B cell (primary cell): ENCODE measurements around the gene MLH1. TPM values are rescaled to one million over a fixed set of nuclear protein-coding genes. Genes with fewer than 3 reads are reported as not detected.
A peak's percentile ranks its signal among the peaks of the same experiment; 100 is the strongest.
"Not testable (repeated sequence)": the region's sequence is repeated elsewhere in the genome, so short reads cannot be mapped to it uniquely, and the experiment has no call there.

ENCODE experiments used
- ATAC-seq: fragments of 200-7000 bp; cut with Tn5 transposase; one replicate; pipeline ENCODE4 v1.10.0; 2021; ENCODE audit warnings: low read depth, mild to moderate bottlenecking, moderate number of reproducible peaks, moderate library complexity
- CTCF ChIA-PET: fragments of 350-600 bp; sonication (Branson Sonifier 250); formaldehyde crosslinking; loops from one replicate; lab custom pipeline; 2021; ENCODE audit warnings: antibody characterized with exemption, inconsistent platforms; lab: Charles Lee
- POLR2A ChIA-PET: fragments of 350-600 bp; sonication (Branson Sonifier 250); formaldehyde crosslinking; loops from one replicate; lab custom pipeline; 2021; ENCODE audit warnings: antibody characterized with exemption; lab: Charles Lee
- DNase-seq: peaks from one replicate; pipeline ENCODE4 v3.0.0; 2013
- H2AFZ ChIP-seq: 2 replicates; pipeline ENCODE4 v1.6.1; 2012; ENCODE audit warnings: mild to moderate bottlenecking, low read depth, low read length; ENCODE audit not compliant: insufficient read depth, poor library complexity, severe bottlenecking
- H3K27ac ChIP-seq, 2 donors: 1 replicate in 1 of 2; 2 replicates in 1 of 2; pipeline ENCODE4 v1.5.1; 2012 to 2013; ENCODE audit warnings: low read length in 2 of 2, mild to moderate bottlenecking in 2 of 2, moderate library complexity in 1 of 2
- H3K27me3 ChIP-seq, 4 experiments: fragments of 200-600 bp in 1 of 4; sonication (generic) in 1 of 4; replicated peaks in 1 of 4; 1 replicate in 2 of 4; 2 replicates in 2 of 4; pipeline versions ENCODE4 v1.6.1 to v1.7.0; 2013 to 2016; ENCODE audit warnings: low read length in 3 of 4, mild to moderate bottlenecking in 2 of 4, mixed read lengths in 1 of 4, moderate library complexity in 1 of 4; ENCODE audit not compliant: insufficient read depth in 4 of 4, control insufficient read depth in 3 of 4; ENCODE audit errors: control extremely low read depth in 1 of 4
- H3K36me3 ChIP-seq, 2 experiments: replicated peaks in 1 of 2; 1 replicate in 1 of 2; 2 replicates in 1 of 2; pipeline versions ENCODE4 v1.6.1 to v1.7.1; 2013; ENCODE audit warnings: low read length in 1 of 2; ENCODE audit not compliant: insufficient read depth in 2 of 2, control insufficient read depth in 1 of 2; ENCODE audit errors: control extremely low read depth in 1 of 2, extremely low read depth in 1 of 2
- H3K4me1 ChIP-seq, 2 donors: fragments of 200-600 bp in 1 of 2; sonication (generic) in 1 of 2; 1 replicate in 1 of 2; 2 replicates in 1 of 2; pipeline versions ENCODE4 v1.5.1 to v1.6.1; 2013 to 2017; ENCODE audit warnings: low read length in 2 of 2; ENCODE audit not compliant: control insufficient read depth in 2 of 2, insufficient read depth in 2 of 2
- H3K4me2 ChIP-seq: replicated peaks from 2 replicates; pipeline ENCODE3; 2012; ENCODE audit warnings: mild to moderate bottlenecking, low read depth, low read length; ENCODE audit not compliant: poor library complexity, severe bottlenecking
- H3K4me3 ChIP-seq, 5 experiments: fragments of 200-600 bp in 1 of 5; sonication (generic) in 1 of 5; 1 replicate in 3 of 5; 2 replicates in 2 of 5; pipeline versions ENCODE4 v1.5.1 to v1.7.0; 2011 to 2016; ENCODE audit warnings: low read length in 4 of 5, mild to moderate bottlenecking in 4 of 5, low read depth in 2 of 5, control low read depth in 1 of 5, moderate library complexity in 1 of 5; ENCODE audit not compliant: insufficient read depth in 1 of 5; ENCODE audit errors: control extremely low read depth in 1 of 5, extremely low read depth in 1 of 5
- H3K79me2 ChIP-seq: fragments of 200-600 bp; sonication (generic); one replicate; pipeline ENCODE4 v1.6.0; 2016; ENCODE audit warnings: low read length; ENCODE audit not compliant: control insufficient read depth, insufficient read depth
- H3K9ac ChIP-seq: fragments of 200-600 bp; sonication (generic); 2 replicates; pipeline ENCODE4 v1.6.1; 2017; ENCODE audit warnings: mild to moderate bottlenecking, low read length, moderate library complexity
- H3K9me3 ChIP-seq, 3 donors: one replicate each; pipeline versions ENCODE4 v1.6.1 to v1.7.1; 2013; ENCODE audit warnings: low read length in 2 of 3; ENCODE audit not compliant: control insufficient read depth in 2 of 3, insufficient read depth in 1 of 3; ENCODE audit errors: control extremely low read depth in 1 of 3
- H4K20me1 ChIP-seq: 2 replicates; pipeline ENCODE4 v1.6.0; 2012; ENCODE audit warnings: mild to moderate bottlenecking, low read length; ENCODE audit not compliant: insufficient read depth, control insufficient read depth, poor library complexity, severe bottlenecking
- H3K27ac Mint-ChIP-seq: one replicate; pipeline ENCODE4 v1.8.0; 2021; ENCODE audit warnings: mixed read lengths
- H3K27me3 Mint-ChIP-seq: one replicate; pipeline ENCODE4 v1.8.0; 2021; ENCODE audit warnings: mixed read lengths
- H3K4me1 Mint-ChIP-seq: one replicate; pipeline ENCODE4 v1.8.0; 2021; ENCODE audit warnings: mixed read lengths
- H3K4me3 Mint-ChIP-seq: one replicate; pipeline ENCODE4 v1.8.0; 2021; ENCODE audit warnings: mixed read lengths
- H3K9me3 Mint-ChIP-seq: one replicate; pipeline ENCODE4 v1.8.0; 2022; ENCODE audit warnings: mixed read lengths; ENCODE audit not compliant: insufficient read depth
- EZH2 ChIP-seq: IDR thresholded peaks from 2 replicates; pipeline ENCODE4 v1.6.1; 2012; ENCODE audit warnings: borderline replicate concordance, low read depth, mild to moderate bottlenecking, moderate library complexity, low read length; ENCODE audit not compliant: insufficient read depth, poor library complexity, severe bottlenecking
- WGBS: methylation state at CpG from one replicate; pipeline ENCODE4 v1.1.5; 2013; ENCODE audit warnings: missing lambda C conversion rate; ENCODE audit not compliant: insufficient coverage; 5-methylcytosine and 5-hydroxymethylcytosine counted together
- intact Hi-C: fragments of 100-400 bp; cut with micrococcal nuclease; formaldehyde crosslinking; loops from one replicate; pipeline ENCODE4 v1.10.0; 2022
- polyA plus RNA-seq: library from polyadenylated mRNA; depleted of rRNA; stranded (reverse); fragments of >200 nt; gene quantifications from 2 replicates; pipeline ENCODE4 v1.2.3, GENCODE V29; 2012
- total RNA-seq, 2 donors: library from RNA; stranded (reverse); fragments of 120-200 nt in 1 of 2; gene quantifications; 1 replicate in 1 of 2; 2 replicates in 1 of 2; pipeline versions ENCODE4 v1.2.3 to v1.2.4, GENCODE V29; 2013 to 2022
- TF ChIP-seq, protein P1 (sequence below): fragments of 200-600 bp; IDR thresholded peaks from one replicate; pipeline ENCODE4 v1.8.0; 2022; ENCODE audit warnings: antibody characterized with exemption, mild to moderate bottlenecking

The MLH1 gene
- total and polyA plus RNA-seq, 2 donors (not counting 1 experiment from before 2014, with no cell fraction given) = 22.4 to 38.5 TPM

DNA sequence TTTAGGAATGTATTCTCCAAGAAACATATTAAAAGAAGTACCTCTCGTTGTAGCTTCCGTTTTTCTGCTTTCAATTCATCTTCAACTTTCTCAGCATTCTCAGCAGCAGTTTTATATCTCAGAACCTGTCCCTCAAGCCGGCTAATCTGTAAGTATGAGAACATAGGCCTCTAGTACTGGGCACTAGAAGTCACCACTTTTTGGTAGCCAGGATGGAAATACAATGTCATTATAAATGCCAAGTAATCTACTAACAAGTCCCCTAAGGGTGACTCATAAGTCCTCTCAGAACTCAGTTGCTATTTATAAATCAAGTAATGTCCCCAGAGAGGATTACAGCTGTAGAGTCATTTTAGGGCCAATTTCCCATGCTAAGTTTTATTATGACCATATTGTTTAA, 61.1 kb downstream of the MLH1 start:
- Histone ChIP-seq H3K36me3 (peaks cover 6 to 58% of the 10 kb centered on the region in 2 experiments), H3K9me3 (no peaks in the 10 kb centered on the region), H3K4me3 (no peak overlapping the region), H3K27me3 (no peaks in the 10 kb centered on the region), H2AFZ (no peak overlapping the region), H3K79me2 (no peaks in the 10 kb centered on the region), H3K27ac (peak overlapping the region in 1 of 2 donors; percentile 47), H3K4me1 (no peaks in the 10 kb centered on the region), H3K9ac (no peak overlapping the region), H3K4me2 (no peak overlapping the region), H4K20me1 (no peaks in the 10 kb centered on the region)
- no peaks in the 10 kb centered on the region for H3K27me3 Mint-ChIP-seq
- peaks cover 12% of the 10 kb centered on the region for H3K4me1 Mint-ChIP-seq
- intact Hi-C loops = no loop called here
- CTCF ChIA-PET = no interaction called here
- peak overlapping the region; percentile 21 for H3K4me3 Mint-ChIP-seq
- 100% methylated on average over 1 of the region's 3 CpGs for WGBS
- peak overlapping the region; percentile 64 for H3K27ac Mint-ChIP-seq
- TF ChIP-seq, protein P1, sequence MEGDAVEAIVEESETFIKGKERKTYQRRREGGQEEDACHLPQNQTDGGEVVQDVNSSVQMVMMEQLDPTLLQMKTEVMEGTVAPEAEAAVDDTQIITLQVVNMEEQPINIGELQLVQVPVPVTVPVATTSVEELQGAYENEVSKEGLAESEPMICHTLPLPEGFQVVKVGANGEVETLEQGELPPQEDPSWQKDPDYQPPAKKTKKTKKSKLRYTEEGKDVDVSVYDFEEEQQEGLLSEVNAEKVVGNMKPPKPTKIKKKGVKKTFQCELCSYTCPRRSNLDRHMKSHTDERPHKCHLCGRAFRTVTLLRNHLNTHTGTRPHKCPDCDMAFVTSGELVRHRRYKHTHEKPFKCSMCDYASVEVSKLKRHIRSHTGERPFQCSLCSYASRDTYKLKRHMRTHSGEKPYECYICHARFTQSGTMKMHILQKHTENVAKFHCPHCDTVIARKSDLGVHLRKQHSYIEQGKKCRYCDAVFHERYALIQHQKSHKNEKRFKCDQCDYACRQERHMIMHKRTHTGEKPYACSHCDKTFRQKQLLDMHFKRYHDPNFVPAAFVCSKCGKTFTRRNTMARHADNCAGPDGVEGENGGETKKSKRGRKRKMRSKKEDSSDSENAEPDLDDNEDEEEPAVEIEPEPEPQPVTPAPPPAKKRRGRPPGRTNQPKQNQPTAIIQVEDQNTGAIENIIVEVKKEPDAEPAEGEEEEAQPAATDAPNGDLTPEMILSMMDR = no peak
- no peak for TF ChIP-seq EZH2
- peak; percentile 61 for ATAC-seq
- POLR2A ChIA-PET = no interaction called here
- DNase-seq = no peak
- no peaks in the 10 kb centered on the region for H3K9me3 Mint-ChIP-seq

DNA sequence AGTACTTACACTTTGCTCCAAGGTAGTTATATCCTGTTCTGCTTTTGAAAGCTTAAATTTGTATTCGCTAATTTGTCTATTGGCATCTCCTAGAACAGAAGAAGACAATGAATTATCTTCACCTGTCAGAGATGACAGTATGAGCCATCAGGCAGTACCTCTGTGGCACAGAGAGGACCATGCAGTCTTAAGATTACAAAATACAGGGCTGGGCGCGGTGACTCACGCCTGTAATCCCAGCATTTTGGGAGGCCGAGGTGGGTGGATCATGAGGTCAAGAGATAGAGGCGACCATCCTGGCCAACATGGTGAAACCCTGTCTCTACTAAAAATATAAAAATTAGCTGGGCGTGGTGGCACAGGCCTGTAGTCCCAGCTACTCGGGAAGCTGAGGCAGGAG, 61.8 kb downstream of the MLH1 start:
- H3K79me2 ChIP-seq, H3K9me3 Mint-ChIP-seq, CTCF ChIA-PET, H3K27me3 ChIP-seq, ATAC-seq, H3K27ac ChIP-seq, POLR2A ChIA-PET, H2AFZ ChIP-seq, H3K4me2 ChIP-seq, H3K27ac Mint-ChIP-seq, H4K20me1 ChIP-seq, DNase-seq, intact Hi-C loops, H3K27me3 Mint-ChIP-seq, H3K4me3 Mint-ChIP-seq, H3K9ac ChIP-seq, H3K4me3 ChIP-seq, H3K9me3 ChIP-seq, H3K4me1 ChIP-seq: not testable (repeated sequence)
- H3K36me3 ChIP-seq = peaks cover 10 to 51% of the 10 kb centered on the region in 2 experiments
- 97% methylated on average over 6 of the region's 8 CpGs for WGBS
- H3K4me1 Mint-ChIP-seq = peaks cover 12% of the 10 kb centered on the region
